Measurements from ENCODE around the gene SCTR.

Gene SCTR

DNA sequence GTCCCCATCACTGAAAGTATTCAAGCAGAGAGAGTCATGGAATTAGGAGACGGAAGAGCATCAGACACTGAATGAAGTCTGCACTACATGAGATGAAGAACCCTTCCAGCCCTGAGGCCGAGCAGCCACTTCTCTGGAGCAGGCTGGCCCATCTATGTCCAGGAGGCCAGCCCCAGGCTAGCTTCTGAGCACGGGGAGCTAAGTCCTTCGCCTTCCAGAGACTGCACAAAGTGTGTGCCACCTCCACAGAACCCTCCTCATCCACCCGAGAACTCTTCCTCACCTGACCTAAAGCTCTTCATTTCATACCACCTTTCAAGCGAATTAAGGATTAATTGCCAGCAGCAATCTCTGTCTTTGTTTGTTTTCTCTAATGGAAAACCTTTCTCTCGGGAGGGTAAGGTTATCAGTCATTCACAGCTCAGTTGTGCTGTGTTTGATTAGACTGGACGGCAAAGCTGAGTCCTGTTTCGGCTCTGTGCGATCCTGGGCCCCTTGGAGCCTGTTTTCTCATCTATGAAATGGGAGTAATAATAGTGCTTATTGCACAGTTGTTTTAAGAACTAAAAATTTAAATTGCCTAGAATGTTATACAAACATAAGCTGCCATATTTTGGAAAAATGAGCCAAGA, 38.0 kb downstream of the SCTR start:
- H3K4me2 ChIP-seq (ENCODE audit: low read length), result no peak overlapping the region
- H3K9ac ChIP-seq (ENCODE audit: low read length), result no peak overlapping the region
- H4K20me1 ChIP-seq (ENCODE audit: insufficient read depth, low read length), result no peaks in the 10 kb centered on the region
- H3K27ac ChIP-seq (ENCODE audit: low read length), result no peak overlapping the region
- peaks cover 23% of the 10 kb centered on the region for H3K4me1 ChIP-seq (ENCODE audit: low read length)
- no peaks in the 10 kb centered on the region for H3K36me3 ChIP-seq (replicated peaks; ENCODE audit: low read depth, low read length)
- TF ChIP-seq EZH2phosphoT487 (IDR thresholded peaks at IDR 0.05; ENCODE audit: low read depth), result no peak
- TF ChIP-seq, protein P1, sequence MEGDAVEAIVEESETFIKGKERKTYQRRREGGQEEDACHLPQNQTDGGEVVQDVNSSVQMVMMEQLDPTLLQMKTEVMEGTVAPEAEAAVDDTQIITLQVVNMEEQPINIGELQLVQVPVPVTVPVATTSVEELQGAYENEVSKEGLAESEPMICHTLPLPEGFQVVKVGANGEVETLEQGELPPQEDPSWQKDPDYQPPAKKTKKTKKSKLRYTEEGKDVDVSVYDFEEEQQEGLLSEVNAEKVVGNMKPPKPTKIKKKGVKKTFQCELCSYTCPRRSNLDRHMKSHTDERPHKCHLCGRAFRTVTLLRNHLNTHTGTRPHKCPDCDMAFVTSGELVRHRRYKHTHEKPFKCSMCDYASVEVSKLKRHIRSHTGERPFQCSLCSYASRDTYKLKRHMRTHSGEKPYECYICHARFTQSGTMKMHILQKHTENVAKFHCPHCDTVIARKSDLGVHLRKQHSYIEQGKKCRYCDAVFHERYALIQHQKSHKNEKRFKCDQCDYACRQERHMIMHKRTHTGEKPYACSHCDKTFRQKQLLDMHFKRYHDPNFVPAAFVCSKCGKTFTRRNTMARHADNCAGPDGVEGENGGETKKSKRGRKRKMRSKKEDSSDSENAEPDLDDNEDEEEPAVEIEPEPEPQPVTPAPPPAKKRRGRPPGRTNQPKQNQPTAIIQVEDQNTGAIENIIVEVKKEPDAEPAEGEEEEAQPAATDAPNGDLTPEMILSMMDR (IDR thresholded peaks at IDR 0.05; ENCODE audit: low read depth, low read length), result no peak
- H3K9me3 ChIP-seq (ENCODE audit: insufficient read depth, low read length), result no peaks in the 10 kb centered on the region
- H3K27me3 ChIP-seq (ENCODE audit: low read depth, low read length), result no peaks in the 10 kb centered on the region
- no peak overlapping the region for H3K4me3 ChIP-seq (ENCODE audit: low read length)
- H3K79me2 ChIP-seq (ENCODE audit: low read length), result no peaks in the 10 kb centered on the region
- no peak overlapping the region for H2AFZ ChIP-seq (ENCODE audit: low read depth, low read length)

DNA sequence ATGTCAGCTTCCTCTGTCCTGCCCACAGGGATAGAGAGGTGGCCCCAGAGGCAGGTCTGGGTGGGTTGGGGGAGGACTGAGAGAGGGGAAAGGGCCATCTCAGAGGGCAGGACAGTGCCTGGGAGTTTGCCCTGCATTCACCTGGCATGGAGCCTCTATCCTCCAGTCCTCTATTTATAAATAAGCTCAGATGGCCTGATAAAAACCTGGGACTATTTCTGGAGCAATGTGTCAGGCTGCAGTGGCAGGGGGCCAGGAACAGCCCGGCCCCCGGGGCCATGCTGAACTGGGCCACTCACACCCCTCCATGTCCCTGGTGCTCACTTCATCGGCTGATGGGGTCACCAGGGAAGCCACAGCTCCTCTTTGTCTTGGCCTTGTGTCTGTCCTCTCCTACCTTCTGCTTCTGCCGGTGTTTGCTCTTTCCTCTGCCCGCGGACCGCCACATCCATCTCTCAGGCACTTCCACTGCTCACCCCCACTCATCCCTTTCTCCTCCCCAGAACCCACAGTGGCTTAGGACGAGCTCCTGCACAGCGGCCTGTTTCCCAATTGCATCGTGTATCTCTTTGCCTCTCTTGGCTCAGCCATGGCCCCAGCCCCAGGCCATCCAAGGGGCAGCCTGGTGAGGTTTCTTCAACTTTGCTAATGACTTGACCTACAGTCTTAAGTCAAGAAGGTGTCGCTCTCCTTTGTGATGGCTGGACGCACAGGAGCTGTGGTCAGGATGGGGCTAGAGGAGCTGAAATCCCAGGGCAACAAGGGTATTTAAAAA, 38.8 kb downstream of the SCTR start:
- H3K4me3 ChIP-seq (ENCODE audit: low read length), result no peak overlapping the region
- no peak overlapping the region for H3K9ac ChIP-seq (ENCODE audit: low read length)
- H2AFZ ChIP-seq (ENCODE audit: low read depth, low read length), result no peak overlapping the region
- no peaks in the 10 kb centered on the region for H4K20me1 ChIP-seq (ENCODE audit: insufficient read depth, low read length)
- TF ChIP-seq, protein P1 (IDR thresholded peaks at IDR 0.05; ENCODE audit: low read depth, low read length), result no peak
- TF ChIP-seq EZH2phosphoT487 (IDR thresholded peaks at IDR 0.05; ENCODE audit: low read depth), result no peak
- peaks cover 23% of the 10 kb centered on the region for H3K4me1 ChIP-seq (ENCODE audit: low read length)
- H3K79me2 ChIP-seq (ENCODE audit: low read length), result no peaks in the 10 kb centered on the region
- no peaks in the 10 kb centered on the region for H3K9me3 ChIP-seq (ENCODE audit: insufficient read depth, low read length)
- H3K4me2 ChIP-seq (ENCODE audit: low read length), result no peak overlapping the region
- H3K36me3 ChIP-seq (replicated peaks; ENCODE audit: low read depth, low read length), result no peaks in the 10 kb centered on the region
- H3K27ac ChIP-seq (ENCODE audit: low read length), result no peak overlapping the region
- no peaks in the 10 kb centered on the region for H3K27me3 ChIP-seq (ENCODE audit: low read depth, low read length)

DNA sequence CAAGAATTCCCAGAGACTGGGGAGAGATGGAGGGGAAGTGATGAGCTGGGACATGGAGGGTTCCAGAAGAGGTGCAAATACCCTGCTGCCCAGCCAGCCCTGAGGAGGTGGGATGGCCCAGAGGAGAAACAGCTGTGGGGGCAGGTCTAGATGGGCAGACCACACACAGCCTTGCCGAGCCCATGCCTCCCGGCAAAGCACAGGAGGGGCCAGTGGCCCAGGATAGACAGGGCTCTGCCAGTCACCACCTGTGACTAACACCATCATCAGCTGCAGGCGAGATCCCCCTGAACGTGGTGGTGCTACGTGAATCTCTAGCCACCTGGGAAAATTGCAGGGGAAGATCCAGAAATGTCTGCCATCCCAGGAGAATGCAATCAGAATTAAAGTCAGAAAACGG, 39.4 kb downstream of the SCTR start:
- Histone ChIP-seq H3K4me1 (ENCODE audit: low read length) (peaks cover 23% of the 10 kb centered on the region), H2AFZ (ENCODE audit: low read depth, low read length) (no peak overlapping the region), H3K4me2 (ENCODE audit: low read length) (no peak overlapping the region), H3K27ac (ENCODE audit: low read length) (no peak overlapping the region), H3K36me3 (replicated peaks; ENCODE audit: low read depth, low read length) (no peaks in the 10 kb centered on the region), H3K79me2 (ENCODE audit: low read length) (no peaks in the 10 kb centered on the region), H3K9me3 (ENCODE audit: insufficient read depth, low read length) (no peaks in the 10 kb centered on the region), H4K20me1 (ENCODE audit: insufficient read depth, low read length) (no peaks in the 10 kb centered on the region), H3K4me3 (ENCODE audit: low read length) (no peak overlapping the region), H3K27me3 (ENCODE audit: low read depth, low read length) (no peaks in the 10 kb centered on the region), H3K9ac (ENCODE audit: low read length) (no peak overlapping the region)
- TF ChIP-seq, protein P1 (IDR thresholded peaks at IDR 0.05; ENCODE audit: low read depth, low read length), result no peak
- TF ChIP-seq EZH2phosphoT487 (IDR thresholded peaks at IDR 0.05; ENCODE audit: low read depth), result no peak

DNA sequence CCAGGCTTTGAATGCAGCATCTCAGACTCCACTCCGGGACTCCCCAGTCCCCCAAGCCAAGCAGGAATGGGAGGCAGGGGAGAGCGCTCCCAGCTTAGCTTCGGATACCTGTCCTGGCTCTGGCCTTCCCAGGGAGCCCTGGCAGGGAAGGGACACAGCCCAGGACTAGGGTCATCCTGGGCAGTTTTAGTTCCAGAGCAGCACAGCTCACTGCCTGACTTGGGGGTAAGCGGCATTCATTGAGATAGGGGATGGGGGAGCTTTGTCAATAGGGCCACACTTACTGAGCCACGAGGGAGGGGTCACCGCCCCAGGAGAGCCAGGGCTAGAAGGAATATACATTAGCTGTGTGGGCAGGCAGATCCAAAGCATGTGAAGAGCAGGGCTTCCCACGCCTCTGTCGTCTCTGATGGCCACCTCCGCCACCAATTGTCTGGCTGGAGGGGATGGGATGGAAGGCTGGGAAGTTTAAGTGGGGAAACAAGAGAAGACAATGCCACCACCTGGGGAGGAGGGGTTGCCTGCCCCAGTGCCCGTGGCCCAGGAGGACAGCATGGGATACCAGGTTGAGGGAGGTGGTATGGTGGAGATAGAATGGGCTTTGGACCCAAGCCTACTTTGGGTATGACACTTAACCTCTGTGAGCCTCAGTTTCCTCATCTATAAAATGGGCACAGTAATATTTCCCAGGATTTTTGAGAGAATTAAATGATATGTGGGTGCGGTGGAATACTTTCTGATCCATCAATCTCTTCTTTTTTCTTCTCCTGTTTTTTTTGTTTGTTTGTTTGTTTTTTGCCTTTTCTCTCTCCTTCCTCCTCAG, 40.2 kb downstream of the SCTR start:
- Histone ChIP-seq H3K9ac (ENCODE audit: low read length) (no peak overlapping the region), H3K4me2 (ENCODE audit: low read length) (no peak overlapping the region), H3K9me3 (ENCODE audit: insufficient read depth, low read length) (no peaks in the 10 kb centered on the region), H2AFZ (ENCODE audit: low read depth, low read length) (no peak overlapping the region), H4K20me1 (ENCODE audit: insufficient read depth, low read length) (no peaks in the 10 kb centered on the region), H3K27me3 (ENCODE audit: low read depth, low read length) (no peaks in the 10 kb centered on the region), H3K36me3 (replicated peaks; ENCODE audit: low read depth, low read length) (no peaks in the 10 kb centered on the region), H3K4me1 (ENCODE audit: low read length) (peaks cover 23% of the 10 kb centered on the region), H3K27ac (ENCODE audit: low read length) (no peak overlapping the region), H3K79me2 (ENCODE audit: low read length) (no peaks in the 10 kb centered on the region), H3K4me3 (ENCODE audit: low read length) (no peak overlapping the region)
- TF ChIP-seq, protein P1 (IDR thresholded peaks at IDR 0.05; ENCODE audit: low read depth, low read length), result no peak
- no peak for TF ChIP-seq EZH2phosphoT487 (IDR thresholded peaks at IDR 0.05; ENCODE audit: low read depth)
